Testis (tissue), 2 donors: ENCODE data around the gene ADRA2A.

Source experiments
- CTCF ChIP-seq, 3 experiments: fragments of 450-650 bp in 2 of 3; fragments of 200-600 bp in 1 of 3; sonication (generic) in 1 of 3; IDR thresholded peaks; one replicate each; pipeline ENCODE4 v1.5.1; 2016 to 2019; ENCODE audit warnings: antibody characterized with exemption in 3 of 3, mild to moderate bottlenecking in 2 of 3, moderate library complexity in 1 of 3
- POLR2A ChIP-seq: fragments of 450-650 bp; IDR thresholded peaks from one replicate; pipeline ENCODE4 v1.6.1; 2017; ENCODE audit warnings: antibody characterized with exemption, mild to moderate bottlenecking, moderate library complexity

DNA sequence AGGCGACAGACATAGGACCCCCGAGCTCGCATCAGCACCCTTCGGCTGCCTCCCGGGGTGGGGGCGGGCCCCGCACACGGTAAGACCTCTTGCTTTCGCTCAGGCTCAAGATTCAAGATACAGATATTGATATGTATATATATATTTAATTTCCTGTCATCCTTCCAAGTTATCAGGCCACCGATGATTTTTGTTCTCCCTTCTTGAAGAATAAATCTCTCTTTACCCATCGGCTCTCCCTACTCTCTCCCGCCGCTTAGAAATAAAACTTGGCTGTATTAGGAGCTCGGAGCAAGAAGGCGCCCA lies 603 bp downstream of the ADRA2A start:
- no peak for TF ChIP-seq POLR2A
- no peak for TF ChIP-seq CTCF (IDR thresholded peaks at IDR 0.05)
